RPMI8226 (cell line): ENCODE measurements around the gene DPY19L1.
"Not testable (repeated sequence)": the region's sequence is repeated elsewhere in the genome, so short reads cannot be mapped to it uniquely, and the experiment has no call there.

Experiments used
- DNase-seq: peaks from one replicate; pipeline ENCODE4 v3.0.0-alpha.2; 2015

The DPY19L1 gene

DNA sequence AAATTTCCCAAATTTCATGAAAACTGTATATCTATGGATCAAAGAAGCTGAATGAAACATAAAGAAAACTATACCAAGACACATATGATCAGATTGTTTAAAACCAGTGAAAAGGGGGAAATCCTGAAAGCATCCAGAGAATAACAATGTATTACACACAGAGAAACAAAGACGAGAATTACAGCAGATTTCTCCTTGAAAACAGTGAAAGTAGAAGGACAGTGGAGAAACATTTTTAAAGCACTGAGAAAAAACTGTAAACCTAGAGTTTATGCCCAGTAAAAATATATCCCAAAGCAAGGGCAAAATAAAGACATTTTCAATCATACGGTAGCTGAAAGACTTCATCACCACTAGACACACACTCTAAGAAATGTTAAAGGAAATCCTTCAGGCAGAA, 121.0 kb downstream of the DPY19L1 start:
- no peak for DNase-seq

DNA sequence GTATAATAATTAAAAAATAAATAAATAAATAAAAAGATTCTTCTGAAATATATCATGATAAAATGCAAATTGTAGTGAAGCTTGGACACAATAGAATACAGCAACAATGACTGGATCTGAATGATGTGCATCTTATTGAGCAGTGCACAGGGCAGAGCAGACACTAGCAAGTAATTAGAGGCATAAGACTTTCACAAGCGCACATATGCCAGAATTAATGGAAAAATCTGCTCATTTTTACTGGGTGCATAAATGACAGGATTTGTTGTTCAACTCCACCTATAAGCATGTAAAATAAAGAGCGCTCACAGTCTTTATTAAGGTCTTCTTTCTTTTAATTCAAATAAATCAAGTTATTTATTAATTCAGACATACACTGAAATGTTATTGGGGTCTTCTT, 125.0 kb downstream of the DPY19L1 start:
- no peak for DNase-seq

DNA sequence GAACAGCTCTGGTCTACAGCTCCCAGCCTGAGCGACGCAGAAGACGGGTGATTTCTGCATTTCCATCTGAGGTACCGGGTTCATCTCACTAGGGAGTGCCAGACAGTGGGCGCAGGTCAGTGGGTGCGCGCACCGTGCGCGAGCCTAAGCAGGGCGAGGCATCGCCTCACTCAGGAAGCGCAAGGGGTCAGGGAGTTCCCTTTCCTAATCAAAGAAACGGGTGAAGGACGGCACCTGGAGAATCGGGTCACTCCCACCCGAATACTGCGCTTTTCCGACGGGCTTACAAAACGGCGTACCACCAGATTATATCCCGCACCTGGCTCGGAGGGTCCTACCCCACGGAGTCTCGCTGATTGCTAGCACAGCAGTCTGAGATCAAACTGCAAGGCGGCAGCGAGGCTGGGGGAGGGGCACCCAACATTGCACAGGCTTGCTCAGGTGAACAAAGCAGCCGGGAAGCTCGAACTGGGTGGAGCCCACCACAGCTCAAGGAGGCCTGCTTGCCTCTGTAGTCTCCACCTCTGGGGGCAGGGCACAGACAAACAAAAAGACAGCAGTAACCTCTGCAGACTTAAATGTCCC, 130.9 kb downstream of the DPY19L1 start:
- not testable (repeated sequence) for DNase-seq

DNA sequence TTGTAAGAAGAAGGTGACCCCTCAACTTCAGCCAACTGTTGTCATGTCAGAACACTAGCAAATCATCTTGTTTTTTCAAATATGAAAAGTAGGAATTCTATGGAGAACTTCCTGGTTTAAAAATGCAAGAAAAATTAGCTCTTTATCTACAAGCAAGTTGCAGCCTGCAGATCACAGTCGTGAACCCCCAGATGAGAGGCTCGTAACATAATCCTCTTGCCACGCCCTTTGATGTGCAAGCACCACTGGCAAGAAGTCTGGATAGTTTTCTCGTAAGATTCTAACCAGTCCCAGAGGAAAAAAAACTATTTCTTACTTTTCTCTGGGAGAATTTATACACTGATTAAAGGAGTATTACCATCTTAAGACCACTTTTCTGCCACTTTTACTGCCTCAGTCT, 132.3 kb downstream of the DPY19L1 start:
- no peak for DNase-seq

DNA sequence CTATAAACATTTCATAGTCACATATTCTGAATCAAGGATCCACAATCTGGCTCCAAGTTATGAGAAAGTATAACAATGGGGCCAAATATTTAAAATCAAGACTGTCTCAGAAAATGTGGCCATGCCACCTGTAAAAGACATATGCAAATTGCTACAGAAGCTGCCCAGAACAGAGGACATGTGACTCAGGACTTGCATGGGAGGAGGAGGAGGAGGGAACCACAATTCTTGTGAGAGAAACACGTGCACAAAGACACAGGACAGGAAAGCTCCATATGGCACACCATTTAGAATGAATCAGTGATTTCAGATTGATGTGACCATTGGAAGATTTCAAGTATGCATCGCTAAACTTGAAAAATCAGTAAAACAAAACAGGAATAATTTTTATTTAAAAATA, 133.4 kb downstream of the DPY19L1 start:
- DNase-seq, result peak; percentile 20

DNA sequence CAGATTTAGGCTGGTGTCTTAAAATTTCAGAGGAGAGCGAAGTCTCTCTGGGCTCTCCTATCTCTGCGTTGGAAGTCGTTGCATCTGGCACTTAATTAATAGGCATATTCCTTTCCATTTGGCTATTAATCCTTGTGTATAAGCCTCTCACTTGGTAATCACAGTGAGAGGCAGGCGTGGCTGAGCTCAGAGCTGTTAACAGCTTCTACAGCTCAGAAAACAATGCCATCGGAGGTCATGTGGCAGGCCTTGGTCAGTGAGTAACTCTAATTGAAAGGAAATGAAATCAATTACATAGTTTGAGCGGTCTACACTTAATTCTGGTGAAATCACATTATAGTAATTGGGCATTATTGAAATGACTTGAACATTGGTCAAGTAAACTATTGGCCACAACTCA, 135.1 kb downstream of the DPY19L1 start:
- DNase-seq, result no peak

DNA sequence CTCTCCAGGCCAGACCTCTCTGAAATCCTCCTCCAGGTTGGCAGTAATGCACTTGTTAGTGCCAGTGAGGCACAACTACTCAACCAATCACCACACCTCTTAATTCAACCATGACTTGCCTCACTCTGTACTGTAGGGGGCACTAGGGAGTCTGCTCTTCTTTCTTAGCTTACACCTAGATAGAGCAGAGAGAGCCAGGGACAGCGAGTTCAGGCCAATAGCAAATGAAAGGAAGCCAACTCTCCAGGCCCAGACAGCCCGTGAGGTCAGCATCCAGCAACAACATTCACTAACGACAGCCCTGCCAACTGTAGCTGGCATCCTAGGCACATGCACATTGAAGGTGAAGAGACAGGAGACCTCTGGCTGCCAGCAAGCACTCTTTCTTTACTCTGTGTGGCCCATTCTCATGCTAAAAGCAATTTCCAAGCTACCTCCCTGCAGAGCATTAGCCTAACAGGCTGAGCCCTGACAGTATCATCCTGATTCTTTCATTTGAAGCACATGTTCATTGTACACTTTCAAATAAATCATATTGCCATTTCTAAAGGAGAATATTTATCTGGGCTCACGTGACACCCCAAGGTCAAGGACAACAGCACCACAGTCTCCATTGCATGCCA, 136.3 kb downstream of the DPY19L1 start:
- peak; percentile 31 for DNase-seq

DNA sequence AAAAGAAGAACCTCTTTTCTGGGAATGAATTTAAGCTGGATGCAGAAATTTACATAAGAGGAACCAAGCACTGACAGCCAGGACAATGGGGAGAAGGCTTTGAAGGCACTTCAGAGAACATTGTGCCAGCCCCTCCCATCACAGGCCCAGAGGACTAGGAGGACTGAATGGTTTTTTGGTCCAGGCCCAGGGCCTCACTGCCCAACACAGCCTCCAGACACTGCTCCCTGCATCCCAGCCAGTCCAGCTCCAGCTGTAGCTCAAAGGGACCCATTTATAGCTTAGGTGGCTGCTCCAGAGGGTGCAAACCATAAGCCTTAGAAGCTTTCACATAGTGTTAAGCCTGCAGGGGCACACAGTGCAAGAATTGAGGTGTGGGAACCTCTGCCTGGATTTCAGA, 142.1 kb downstream of the DPY19L1 start:
- DNase-seq, result no peak

DNA sequence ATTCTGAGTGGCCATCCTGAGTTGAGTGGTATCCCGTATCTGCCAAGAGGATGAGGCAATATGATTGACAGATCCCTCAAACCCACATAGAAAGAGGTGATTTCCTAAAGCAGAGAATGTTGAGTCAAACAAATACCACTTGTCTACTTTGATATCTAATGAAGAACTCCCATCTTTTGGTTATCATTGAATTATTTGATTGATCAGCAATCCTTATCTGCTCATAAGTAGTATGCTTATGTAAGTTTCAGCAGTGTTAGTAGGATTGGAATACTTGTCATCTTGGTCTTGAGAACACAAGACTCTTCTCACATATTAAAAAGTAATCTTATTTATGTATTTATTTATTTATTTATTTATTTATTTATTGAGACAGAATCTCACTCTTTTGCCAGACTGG, 147.3 kb downstream of the DPY19L1 start:
- DNase-seq, result no peak

DNA sequence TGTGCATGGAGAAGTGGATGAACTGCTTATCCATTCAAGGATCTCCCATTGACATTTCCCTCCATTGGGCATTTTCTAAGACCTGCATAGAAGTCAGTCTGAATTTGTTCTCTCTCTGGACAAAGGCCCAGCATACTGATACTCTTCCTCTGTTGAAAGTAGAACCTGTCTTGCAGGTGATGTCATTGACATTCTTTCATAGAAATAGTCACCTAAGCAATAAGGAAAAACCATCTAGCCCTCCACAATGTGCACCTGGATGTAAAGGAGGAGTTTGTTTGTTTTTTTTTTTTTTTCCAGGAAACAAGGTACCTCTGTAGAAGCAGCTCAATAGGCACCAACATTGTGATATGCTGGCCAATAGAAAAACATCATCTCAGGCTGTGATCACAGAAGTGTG, 150.4 kb downstream of the DPY19L1 start:
- DNase-seq, result no peak

DNA sequence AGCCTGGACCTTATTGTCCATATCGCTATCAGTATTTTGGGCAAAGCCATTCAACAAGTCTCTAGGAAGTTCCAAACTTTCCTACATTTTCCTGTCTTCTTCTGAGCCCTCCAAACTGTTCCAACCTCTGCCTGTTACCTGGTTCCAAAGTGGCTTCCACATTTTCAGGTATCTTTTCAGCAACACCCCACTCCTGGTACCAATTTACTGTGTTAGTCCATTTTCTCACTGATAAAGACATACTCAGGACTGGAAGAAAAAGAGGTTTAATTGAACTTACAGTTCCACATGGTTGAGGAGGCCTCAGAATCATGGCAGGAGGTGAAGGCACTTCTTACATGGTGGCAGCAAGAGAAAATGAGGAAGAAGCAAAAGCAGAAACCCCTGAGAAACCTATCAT, 153.4 kb downstream of the DPY19L1 start:
- DNase-seq, result not testable (repeated sequence)

DNA sequence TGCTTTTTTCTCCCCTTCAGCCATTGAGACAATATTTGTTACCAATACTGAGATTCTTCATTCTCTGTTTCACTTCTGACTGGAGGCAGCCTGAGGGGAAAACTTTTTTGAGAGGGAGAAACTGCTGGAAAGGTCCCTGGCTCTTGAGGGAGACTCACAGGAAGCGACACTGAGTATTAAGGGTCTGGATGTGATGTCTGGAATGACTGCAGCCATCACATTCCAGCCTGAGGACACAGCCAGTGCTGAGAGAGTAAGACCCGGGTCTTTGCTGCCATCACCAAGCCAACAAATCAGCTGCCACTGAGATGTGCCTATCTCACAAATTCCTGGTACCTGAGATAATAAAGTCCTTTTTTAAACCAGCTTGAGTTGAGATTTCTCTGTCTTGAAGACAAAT, 157.4 kb downstream of the DPY19L1 start:
- no peak for DNase-seq

DNA sequence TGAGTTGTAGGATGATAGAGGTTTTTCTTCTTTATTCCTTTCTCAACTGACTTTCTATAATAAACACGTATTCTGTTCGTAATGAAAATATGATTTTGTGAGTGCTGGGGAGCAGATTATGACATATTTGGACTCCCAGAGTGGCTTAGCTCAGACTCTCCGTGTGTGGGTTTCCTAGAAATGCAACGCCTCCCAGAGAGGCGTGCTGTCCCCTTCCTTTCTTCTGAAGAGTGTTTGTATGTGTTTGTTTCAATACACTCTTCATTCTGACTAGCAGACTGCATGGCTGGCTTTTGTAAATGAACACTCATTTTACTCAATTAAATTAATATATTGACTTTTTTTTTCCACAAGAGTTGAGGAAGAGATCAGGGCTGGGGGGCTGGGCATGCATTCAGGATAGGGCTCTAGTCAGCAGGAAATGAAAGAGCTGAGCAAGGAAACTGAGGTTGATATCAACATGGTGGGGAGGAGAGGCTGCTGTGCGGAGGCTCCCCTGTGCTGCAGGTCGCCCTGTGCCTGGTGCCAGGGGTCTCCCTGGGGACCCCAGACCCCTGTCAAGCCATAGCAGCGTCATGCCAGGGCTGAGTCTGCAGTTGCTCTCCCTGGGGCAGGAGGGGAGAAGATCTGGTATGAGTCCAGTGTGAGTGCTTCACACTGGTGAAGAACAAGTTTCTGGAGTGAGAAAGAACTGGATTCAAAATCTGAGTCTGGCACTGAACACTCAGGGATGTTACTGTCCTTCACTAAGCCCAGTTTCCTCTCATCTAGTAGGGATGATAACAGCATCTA, 158.1 kb downstream of the DPY19L1 start:
- not testable (repeated sequence) for DNase-seq
